ENCODE results near the gene DCLK1.
"Not testable (repeated sequence)": the region's sequence is repeated elsewhere in the genome, so short reads cannot be mapped to it uniquely, and the experiment has no call there.

DCLK1 gene

GRCh38 chr13:36000028-36000427 lies 131.2 kb downstream of the DCLK1 start:
- Mint-ChIP-seq H3K27me3 (no peaks in the 10 kb centered on the region), H3K4me1 (no peaks in the 10 kb centered on the region), H3K36me3 (no peaks in the 10 kb centered on the region), H3K4me3 (no peak overlapping the region), H3K9me3 (no peaks in the 10 kb centered on the region), H3K27ac (no peak overlapping the region)

GRCh38 chr13:35996360-35996759 lies 134.8 kb downstream of the DCLK1 start:
- Mint-ChIP-seq H3K4me3 (no peak overlapping the region), H3K27ac (no peak overlapping the region), H3K27me3 (no peaks in the 10 kb centered on the region), H3K9me3 (no peaks in the 10 kb centered on the region), H3K4me1 (no peaks in the 10 kb centered on the region), H3K36me3 (no peaks in the 10 kb centered on the region)

GRCh38 chr13:35995136-35995535 lies 136.0 kb downstream of the DCLK1 start:
- H3K4me3 Mint-ChIP-seq = no peak overlapping the region

GRCh38 chr13:35994131-35994966 lies 136.8 kb downstream of the DCLK1 start:
- Mint-ChIP-seq H3K27ac (no peak overlapping the region), H3K4me1 (no peaks in the 10 kb centered on the region), H3K4me3 (no peak overlapping the region), H3K36me3 (no peaks in the 10 kb centered on the region), H3K27me3 (no peaks in the 10 kb centered on the region), H3K9me3 (no peaks in the 10 kb centered on the region)

More at GRCh38 chr13:35995136-35995535, 136.0 kb downstream of the DCLK1 start:
- no peak overlapping the region for H3K27ac Mint-ChIP-seq
- no peaks in the 10 kb centered on the region for H3K27me3 Mint-ChIP-seq
- no peaks in the 10 kb centered on the region for H3K9me3 Mint-ChIP-seq
- no peaks in the 10 kb centered on the region for H3K36me3 Mint-ChIP-seq
- H3K4me1 Mint-ChIP-seq = no peaks in the 10 kb centered on the region

GRCh38 chr13:35993686-35994085 lies 137.5 kb downstream of the DCLK1 start:
- H3K9me3 Mint-ChIP-seq = no peaks in the 10 kb centered on the region
- no peaks in the 10 kb centered on the region for H3K36me3 Mint-ChIP-seq
- no peak overlapping the region for H3K27ac Mint-ChIP-seq
- no peak overlapping the region for H3K4me3 Mint-ChIP-seq
- H3K4me1 Mint-ChIP-seq = no peaks in the 10 kb centered on the region
- peaks cover 1% of the 10 kb centered on the region for H3K27me3 Mint-ChIP-seq

GRCh38 chr13:35992964-35993363 lies 138.2 kb downstream of the DCLK1 start:
- Mint-ChIP-seq H3K4me1 (no peaks in the 10 kb centered on the region), H3K4me3 (no peak overlapping the region), H3K27me3 (peaks cover 1% of the 10 kb centered on the region), H3K27ac (no peak overlapping the region), H3K36me3 (no peaks in the 10 kb centered on the region), H3K9me3 (no peaks in the 10 kb centered on the region)

- peaks cover 4% of the 10 kb centered on the region for H3K9me3 Mint-ChIP-seq
- no peak overlapping the region for H3K27ac Mint-ChIP-seq
- H3K4me1 Mint-ChIP-seq = no peaks in the 10 kb centered on the region
- no peak overlapping the region for H3K4me3 Mint-ChIP-seq
- H3K27me3 Mint-ChIP-seq = peaks cover 1% of the 10 kb centered on the region
- H3K36me3 Mint-ChIP-seq = no peaks in the 10 kb centered on the region
Measured at GRCh38 chr13:35990196-35990595, 141.0 kb downstream of the DCLK1 start.

- H3K27me3 Mint-ChIP-seq = peaks cover 1% of the 10 kb centered on the region
- no peak overlapping the region for H3K27ac Mint-ChIP-seq
- peaks cover 4% of the 10 kb centered on the region for H3K9me3 Mint-ChIP-seq
- H3K4me3 Mint-ChIP-seq = no peak overlapping the region
- no peaks in the 10 kb centered on the region for H3K4me1 Mint-ChIP-seq
- no peaks in the 10 kb centered on the region for H3K36me3 Mint-ChIP-seq
Measured at GRCh38 chr13:35988648-35989081, 142.5 kb downstream of the DCLK1 start.

GRCh38 chr13:35987572-35988513 lies 143.3 kb downstream of the DCLK1 start:
- H3K27ac Mint-ChIP-seq = no peak overlapping the region
- H3K27me3 Mint-ChIP-seq = peaks cover 1% of the 10 kb centered on the region
- H3K4me1 Mint-ChIP-seq = no peaks in the 10 kb centered on the region
- no peaks in the 10 kb centered on the region for H3K36me3 Mint-ChIP-seq
- H3K4me3 Mint-ChIP-seq = no peak overlapping the region
- H3K9me3 Mint-ChIP-seq = peaks cover 4% of the 10 kb centered on the region

- no peak overlapping the region for H3K4me3 Mint-ChIP-seq
- H3K27me3 Mint-ChIP-seq = peaks cover 1% of the 10 kb centered on the region
- no peak overlapping the region for H3K27ac Mint-ChIP-seq
- peaks cover 4% of the 10 kb centered on the region for H3K9me3 Mint-ChIP-seq
- H3K36me3 Mint-ChIP-seq = no peaks in the 10 kb centered on the region
- H3K4me1 Mint-ChIP-seq = no peaks in the 10 kb centered on the region
Measured at GRCh38 chr13:35984776-35985453, 146.3 kb downstream of the DCLK1 start.

GRCh38 chr13:35984287-35984686 lies 146.9 kb downstream of the DCLK1 start:
- Mint-ChIP-seq H3K4me3 (no peak overlapping the region), H3K27ac (no peak overlapping the region), H3K36me3 (no peaks in the 10 kb centered on the region), H3K9me3 (peaks cover 4% of the 10 kb centered on the region), H3K4me1 (no peaks in the 10 kb centered on the region), H3K27me3 (peaks cover 1% of the 10 kb centered on the region)

- H3K4me3 Mint-ChIP-seq, H3K27me3 Mint-ChIP-seq, H3K27ac Mint-ChIP-seq, H3K9me3 Mint-ChIP-seq, H3K4me1 Mint-ChIP-seq, H3K36me3 Mint-ChIP-seq: not testable (repeated sequence)
Measured at GRCh38 chr13:35983703-35984102, 147.5 kb downstream of the DCLK1 start.

- H3K9me3 Mint-ChIP-seq = peaks cover 4% of the 10 kb centered on the region
- H3K4me1 Mint-ChIP-seq = no peaks in the 10 kb centered on the region
- peaks cover 3% of the 10 kb centered on the region for H3K27me3 Mint-ChIP-seq
- no peak overlapping the region for H3K4me3 Mint-ChIP-seq
- no peak overlapping the region for H3K27ac Mint-ChIP-seq
- H3K36me3 Mint-ChIP-seq = no peaks in the 10 kb centered on the region
Measured at GRCh38 chr13:35983206-35983605, 148.0 kb downstream of the DCLK1 start.

- Mint-ChIP-seq H3K4me1 (no peaks in the 10 kb centered on the region), H3K9me3 (no peaks in the 10 kb centered on the region), H3K4me3 (no peak overlapping the region), H3K36me3 (no peaks in the 10 kb centered on the region), H3K27ac (no peak overlapping the region), H3K27me3 (peaks cover 3% of the 10 kb centered on the region)
Measured at GRCh38 chr13:35979361-35979951, 151.7 kb downstream of the DCLK1 start.

- H3K9me3 Mint-ChIP-seq = no peaks in the 10 kb centered on the region
- no peak overlapping the region for H3K27ac Mint-ChIP-seq
- H3K27me3 Mint-ChIP-seq = peaks cover 3% of the 10 kb centered on the region
- no peak overlapping the region for H3K4me3 Mint-ChIP-seq
- H3K36me3 Mint-ChIP-seq = no peaks in the 10 kb centered on the region
- H3K4me1 Mint-ChIP-seq = no peaks in the 10 kb centered on the region
Measured at GRCh38 chr13:35978607-35979316, 152.4 kb downstream of the DCLK1 start.
